Stimulated activated CD8-positive, alpha-beta memory T cell treated with anti-CD3 and anti-CD28 coated beads, Interleukin-2, amount 100 ng/mL, for 48 hours (primary cell): ENCODE results near the gene FRMD5.

Experiments used
- DNase-seq, 2 donors: peaks; one replicate each; pipeline ENCODE4 v3.0.0-alpha.2; 2020; ENCODE audit warnings: low read depth in 2 of 2

Gene FRMD5

DNA sequence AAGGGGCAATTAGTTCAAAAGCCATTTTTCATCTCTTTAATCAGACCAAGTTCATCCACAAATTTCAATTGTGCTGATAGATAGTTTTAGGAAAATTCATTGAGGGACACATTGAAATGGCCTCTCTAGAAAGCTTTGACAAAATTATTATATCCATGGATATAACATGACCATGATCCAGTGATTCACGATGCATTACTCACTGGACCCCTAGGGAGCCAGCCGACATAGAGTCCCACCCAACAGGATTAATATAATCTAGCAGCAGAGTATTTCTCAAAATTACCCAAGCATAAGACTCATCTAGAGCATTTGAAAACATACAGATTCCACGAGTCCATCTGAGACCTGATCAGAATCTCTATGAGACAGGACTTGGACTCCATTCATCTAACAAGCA, 100.3 kb downstream of the FRMD5 start:
- no peak for DNase-seq

DNA sequence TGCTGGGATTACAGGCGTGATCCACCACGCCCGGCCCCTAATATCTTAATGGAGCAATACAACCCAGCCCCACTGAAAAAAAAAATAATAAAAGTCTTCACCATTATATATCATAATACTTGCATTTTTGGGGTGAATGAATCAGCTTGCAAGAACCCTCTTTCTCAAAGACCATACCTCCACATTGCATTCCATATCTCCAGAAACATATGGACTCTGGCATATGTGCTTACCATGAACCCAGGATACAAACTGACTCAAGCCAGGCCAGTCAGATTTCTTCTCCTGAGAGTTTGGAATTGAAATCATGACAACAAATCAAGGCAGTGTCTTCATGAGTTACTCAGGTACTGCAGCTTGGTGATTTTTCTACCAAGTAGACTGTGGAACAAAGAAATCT, 101.2 kb downstream of the FRMD5 start:
- no peak for DNase-seq

DNA sequence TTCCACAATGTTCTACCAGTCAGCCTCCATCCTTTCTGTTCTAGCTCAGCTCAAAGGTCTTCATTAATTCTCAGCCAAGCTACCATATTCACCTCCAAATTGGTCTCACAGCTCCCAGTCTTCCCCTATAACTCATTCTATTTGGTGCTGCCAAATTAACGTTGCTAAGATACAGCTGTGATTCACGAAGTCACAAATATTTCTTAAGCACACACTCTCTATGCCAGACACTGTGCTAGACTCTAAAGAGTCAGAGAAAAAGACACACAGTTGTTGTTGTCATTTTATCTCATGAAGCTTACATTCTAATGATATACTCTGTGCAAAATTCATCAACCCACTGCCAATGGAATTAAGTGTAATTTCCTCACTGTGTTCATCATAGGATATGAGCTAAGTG, 102.8 kb downstream of the FRMD5 start:
- DNase-seq, result no peak

DNA sequence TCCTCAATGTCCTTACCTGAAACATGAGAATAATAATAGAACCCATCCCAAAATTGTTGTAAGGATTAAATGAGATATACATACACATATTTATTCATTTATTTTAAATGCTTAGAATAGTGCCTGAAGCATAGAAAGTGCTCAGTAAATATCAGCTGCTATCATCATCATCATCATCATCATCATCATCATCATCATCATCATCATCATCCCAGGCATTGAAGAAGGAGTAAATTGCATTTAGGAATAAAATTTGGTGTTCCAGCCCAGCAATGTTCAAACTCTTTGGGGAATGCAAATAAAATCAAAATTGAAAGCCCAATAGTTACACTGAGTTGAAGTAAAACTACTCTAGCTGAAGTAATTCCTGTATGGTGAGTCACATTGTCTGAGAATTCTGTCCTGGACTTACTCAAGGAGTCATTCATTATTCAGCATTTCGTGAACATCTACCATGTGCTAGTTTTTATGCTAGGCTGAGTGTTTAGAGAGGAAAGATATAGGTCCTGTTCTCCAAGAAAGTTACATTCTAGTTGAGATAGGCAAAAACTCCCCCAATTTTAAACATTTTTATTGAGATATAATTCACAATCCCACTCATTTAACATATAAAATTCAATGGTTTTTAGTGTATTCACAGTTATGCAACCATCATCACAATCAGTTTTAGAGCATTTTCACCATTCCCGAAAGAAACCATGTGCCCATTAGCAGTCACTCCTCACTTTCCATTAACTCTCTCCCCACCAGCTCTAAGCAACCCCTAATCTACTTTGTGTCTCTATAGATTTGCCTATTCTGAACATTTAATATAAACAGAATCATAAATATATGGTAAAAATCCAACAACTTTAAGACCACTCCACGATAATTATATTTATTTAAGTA, 107.2 kb downstream of the FRMD5 start:
- DNase-seq, result no peak

GRCh38 chr15:44084770-44085169, 110.3 kb downstream of the FRMD5 start:
- DNase-seq, result no peak

DNA sequence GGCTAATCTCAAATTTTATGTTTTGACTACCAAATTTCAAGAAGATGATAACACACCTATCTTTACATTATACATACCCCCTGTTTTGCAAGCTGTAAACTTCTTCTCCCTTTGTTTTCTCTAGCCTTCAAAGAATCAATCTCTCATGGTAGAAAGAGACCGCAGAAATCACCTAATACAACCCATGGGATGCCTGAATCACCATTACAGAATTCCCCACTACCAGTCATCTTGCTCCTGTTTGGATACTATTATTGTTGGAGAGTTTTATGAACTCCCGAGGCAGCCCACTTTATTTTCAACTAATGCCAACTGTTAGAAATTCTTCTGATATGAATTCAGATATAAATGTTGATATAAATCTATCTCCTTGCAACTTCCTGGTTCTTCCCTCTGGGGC, 110.9 kb downstream of the FRMD5 start:
- no peak for DNase-seq

DNA sequence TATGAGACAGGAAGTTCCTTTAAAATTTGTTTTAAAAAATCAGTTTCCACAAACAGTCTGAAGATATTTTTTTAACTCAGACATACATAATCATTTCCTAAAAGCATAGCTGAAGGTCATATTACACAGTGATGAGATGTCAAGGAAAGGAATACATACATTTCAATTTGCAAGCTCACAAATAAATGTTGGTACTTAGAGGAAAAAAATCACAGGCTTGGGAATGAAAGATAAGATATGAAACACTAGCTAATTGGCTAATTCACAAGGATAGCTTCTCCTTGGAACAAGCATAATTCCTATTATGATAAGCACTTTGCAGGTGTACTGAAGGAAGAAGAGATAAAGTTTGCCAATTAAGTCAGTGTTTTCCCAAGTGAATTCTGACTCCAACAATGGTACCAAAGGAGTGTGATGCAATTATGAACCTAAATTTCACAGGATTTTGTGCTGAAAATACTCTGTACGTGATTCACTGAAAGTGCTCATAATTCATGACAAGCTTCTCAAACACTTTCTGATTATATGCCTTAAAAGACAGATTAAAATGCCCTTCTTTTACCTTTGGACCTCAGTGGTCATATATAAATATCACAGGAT, 112.4 kb downstream of the FRMD5 start:
- DNase-seq, result no peak

- DNase-seq, result no peak
Measured at GRCh38 chr15:44081026-44082013, 113.8 kb downstream of the FRMD5 start.

DNA sequence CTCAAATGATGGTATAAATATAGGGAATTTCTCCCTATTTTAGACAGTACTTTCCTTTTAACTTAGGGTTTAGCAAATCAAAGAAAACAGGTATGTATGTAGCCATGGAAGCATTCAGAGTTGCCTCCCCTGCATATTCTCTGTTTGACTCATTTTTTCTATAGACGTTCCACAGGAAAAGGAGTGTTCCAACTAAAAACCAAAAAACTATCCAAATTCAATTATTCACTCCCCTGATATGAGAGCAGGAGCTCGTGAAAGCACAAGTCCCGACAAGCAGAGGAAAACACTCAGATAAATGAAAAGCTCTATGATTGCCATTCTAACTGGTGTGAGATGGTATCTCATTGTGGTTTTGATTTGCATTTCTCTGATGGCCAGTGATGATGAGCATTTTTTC, 119.5 kb downstream of the FRMD5 start:
- DNase-seq, result no peak

DNA sequence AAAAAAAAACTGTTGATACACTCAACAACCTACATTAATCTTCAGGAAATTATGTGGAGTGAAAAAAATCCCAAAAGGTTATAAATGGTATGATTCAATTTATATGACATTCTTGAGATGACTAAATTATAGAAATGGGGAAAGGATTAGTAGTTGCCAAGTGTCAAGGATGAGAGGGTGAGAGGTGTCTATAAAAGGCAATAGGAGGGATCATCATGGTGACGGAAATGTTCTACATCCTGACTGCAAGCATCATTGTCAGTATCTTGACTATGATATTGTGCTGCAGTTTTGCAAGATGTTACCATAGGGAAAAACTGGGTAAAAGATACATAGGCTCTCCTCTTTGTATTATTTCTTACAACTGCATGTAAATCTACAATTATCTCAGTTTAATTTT, 125.6 kb downstream of the FRMD5 start:
- no peak for DNase-seq

GRCh38 chr15:44068347-44068746, 126.7 kb downstream of the FRMD5 start:
- DNase-seq, result no peak

DNA sequence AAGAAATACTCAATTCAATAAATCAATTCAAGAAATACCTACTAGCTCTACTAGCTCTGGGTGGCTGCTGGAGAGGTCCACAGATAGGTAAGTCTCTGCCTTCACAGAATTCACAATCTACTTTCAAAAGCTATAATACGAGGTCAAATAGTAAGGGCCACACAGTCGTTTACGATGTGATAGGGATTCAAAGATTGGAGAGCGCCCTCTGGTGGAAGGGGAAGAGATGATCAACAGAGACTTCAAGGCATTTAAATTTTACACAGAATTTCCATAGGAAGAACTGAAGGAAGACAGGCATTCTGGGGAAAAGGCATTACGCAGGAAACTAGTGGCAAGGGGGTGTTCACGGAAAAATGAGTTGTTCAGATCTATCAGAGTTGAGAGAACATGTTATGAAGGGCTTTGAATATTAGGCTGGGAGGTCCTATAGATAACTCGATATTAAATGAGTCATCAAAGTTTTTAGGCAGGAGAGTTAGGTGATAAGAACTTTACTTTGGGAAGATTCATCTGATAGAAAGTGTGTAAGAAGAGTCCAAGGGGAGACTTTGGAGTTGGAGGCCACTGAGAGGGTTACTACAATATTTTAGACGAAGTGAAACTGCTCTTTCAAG, 128.8 kb downstream of the FRMD5 start:
- DNase-seq, result peak; percentile 25 to 45

GRCh38 chr15:44064706-44065105, 130.4 kb downstream of the FRMD5 start:
- DNase-seq, result no peak

GRCh38 chr15:44058126-44058525, 136.9 kb downstream of the FRMD5 start:
- DNase-seq, result no peak

GRCh38 chr15:44045661-44046060, 149.4 kb downstream of the FRMD5 start:
- no peak for DNase-seq

DNA sequence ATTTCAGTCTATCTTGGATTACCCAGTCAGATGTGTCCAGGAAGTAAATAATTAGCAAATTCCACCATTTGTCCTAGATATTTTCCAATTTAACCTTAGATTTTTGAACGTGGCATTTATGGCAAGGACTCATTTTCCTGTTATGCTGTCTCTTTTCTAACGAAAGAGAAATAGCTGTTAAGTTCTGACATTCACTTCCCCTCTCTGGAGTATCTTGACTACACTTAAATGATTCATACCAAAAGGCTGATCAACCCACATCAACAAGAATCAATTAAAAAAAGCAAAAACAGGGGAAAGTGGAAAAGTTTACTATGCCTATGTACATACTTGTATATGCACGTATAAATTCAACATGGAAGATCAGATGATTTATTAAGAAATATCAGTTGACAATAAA, 149.9 kb downstream of the FRMD5 start:
- DNase-seq, result no peak

DNA sequence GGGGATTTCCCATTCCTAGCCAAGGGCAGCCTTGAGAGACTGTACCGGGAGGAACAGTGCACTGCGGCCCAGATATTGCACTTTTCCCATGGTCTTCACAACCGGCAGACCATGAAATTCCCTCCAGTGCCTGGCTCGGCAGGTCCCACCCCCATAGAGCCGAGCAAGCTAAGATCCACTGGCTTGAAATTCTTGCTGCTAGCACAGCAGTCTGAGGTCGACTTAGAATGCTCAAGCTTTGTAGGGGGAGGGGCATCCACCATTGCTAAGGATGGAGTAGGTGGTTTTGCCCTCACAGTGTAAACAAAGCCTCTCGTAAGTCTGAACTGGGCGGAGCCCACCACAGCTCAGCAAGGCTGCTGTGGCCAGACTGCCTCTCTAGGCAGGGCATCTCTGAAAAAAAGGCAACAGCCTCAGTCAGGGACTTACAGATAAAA, 156.3 kb downstream of the FRMD5 start:
- DNase-seq, result no peak

DNA sequence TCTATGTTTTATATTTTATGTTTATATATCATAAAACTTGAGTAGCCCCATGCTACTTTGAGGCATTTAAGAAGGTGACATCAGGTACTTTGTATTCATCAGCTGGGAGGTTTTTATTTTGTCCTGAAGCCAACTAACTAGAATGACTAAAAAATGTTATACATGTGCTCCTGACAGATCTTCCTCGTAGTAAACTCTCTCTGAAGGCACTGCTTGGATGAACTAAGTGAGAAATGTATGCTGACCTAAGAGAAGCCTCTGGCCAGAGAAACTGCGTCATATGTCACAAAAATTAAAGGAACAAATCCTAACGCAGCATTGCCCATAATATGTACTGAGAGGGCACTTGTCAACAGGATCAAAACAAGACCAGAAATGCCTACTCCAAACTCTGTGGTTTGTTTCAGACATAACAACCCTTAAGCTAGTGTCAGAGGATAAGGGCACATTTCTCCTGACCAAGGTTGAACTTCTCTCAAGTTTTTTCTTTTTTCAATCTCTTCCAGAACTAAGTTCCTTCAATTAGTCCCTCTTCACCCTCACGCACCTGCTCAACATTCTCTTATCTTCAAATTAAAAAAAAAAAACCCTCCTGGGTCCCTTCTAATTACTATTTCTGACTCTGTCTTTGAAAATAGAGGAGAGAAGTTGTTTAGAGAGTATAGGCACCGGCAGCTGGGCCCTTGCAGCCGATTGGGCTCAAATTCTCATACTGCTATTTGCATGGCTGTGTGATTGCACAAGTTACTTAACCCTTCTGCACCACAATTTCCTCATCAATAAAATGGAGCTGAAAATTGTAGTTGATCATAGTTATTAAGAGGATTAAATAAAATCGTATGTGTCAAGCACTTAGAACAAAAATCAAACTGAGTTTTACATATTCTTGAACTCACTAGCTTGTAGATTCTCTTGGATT, 159.0 kb downstream of the FRMD5 start:
- no peak for DNase-seq

GRCh38 chr15:44034933-44035624, 160.0 kb downstream of the FRMD5 start:
- no peak for DNase-seq

DNA sequence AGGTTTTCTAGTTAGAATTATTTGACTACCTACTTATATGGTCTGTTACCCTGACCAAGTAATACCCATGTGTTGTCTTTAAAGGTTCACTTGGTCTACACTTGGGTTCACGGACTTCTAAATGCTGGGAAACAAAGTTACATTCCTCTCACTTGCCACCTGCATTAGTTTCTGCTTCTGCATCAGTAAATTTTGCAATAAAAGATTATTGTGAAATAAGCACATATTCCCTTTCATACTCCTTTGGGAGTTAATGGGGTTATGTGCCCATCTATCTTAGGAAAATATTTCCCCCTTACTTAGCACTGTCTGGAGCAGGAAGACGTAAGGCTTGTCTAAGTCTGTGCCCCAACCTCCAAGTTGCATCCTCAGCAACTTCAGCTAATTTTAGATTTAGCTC, 160.7 kb downstream of the FRMD5 start:
- DNase-seq, result no peak
